HTERT RPE-1 (cell line): ENCODE data around the gene KCNAB2.

Experiments
- in situ Hi-C: fragments of 300-500 bp; cut with MboI; formaldehyde crosslinking; loops from 4 replicates; pipeline ENCODE4 v1.14.3; 2020; ENCODE audit warnings: low sequenced_read_pairs

The KCNAB2 gene

GRCh38 chr1:6029351-6029750 lies 16.3 kb upstream of the KCNAB2 start:
- in situ Hi-C loops = no loop called here

- in situ Hi-C loops = no loop called here
These were observed 15.6 kb upstream of the KCNAB2 start for GRCh38 chr1:6030132-6030531.

GRCh38 chr1:6030547-6031261 lies 15.0 kb upstream of the KCNAB2 start:
- in situ Hi-C loops = no loop called here

GRCh38 chr1:6033124-6033523 lies 12.6 kb upstream of the KCNAB2 start:
- in situ Hi-C loops = no loop called here

- in situ Hi-C loops = no loop called here
These were observed 11.5 kb upstream of the KCNAB2 start for GRCh38 chr1:6033986-6034749.

- in situ Hi-C loops = no loop called here
These were observed 11.0 kb upstream of the KCNAB2 start for GRCh38 chr1:6034750-6035096.

- in situ Hi-C loops = no loop called here
These were observed 10.4 kb upstream of the KCNAB2 start for GRCh38 chr1:6035303-6035702.

- in situ Hi-C loops = no loop called here
These were observed 10.0 kb upstream of the KCNAB2 start for GRCh38 chr1:6035719-6036118.

- in situ Hi-C loops = no loop called here
These were observed 8.3 kb upstream of the KCNAB2 start for GRCh38 chr1:6037338-6037762.

- in situ Hi-C loops = no loop called here
These were observed 7.1 kb upstream of the KCNAB2 start for GRCh38 chr1:6038603-6039002.

- in situ Hi-C loops = no loop called here
These were observed 6.7 kb upstream of the KCNAB2 start for GRCh38 chr1:6039031-6039430.

- in situ Hi-C loops = no loop called here
These were observed 5.2 kb upstream of the KCNAB2 start for GRCh38 chr1:6040444-6040843.

GRCh38 chr1:6040861-6041415 lies 4.8 kb upstream of the KCNAB2 start:
- in situ Hi-C loops = no loop called here

GRCh38 chr1:6041432-6042062 lies 4.1 kb upstream of the KCNAB2 start:
- in situ Hi-C loops = no loop called here

- in situ Hi-C loops = no loop called here
These were observed 2.1 kb upstream of the KCNAB2 start for GRCh38 chr1:6043561-6043960.

- in situ Hi-C loops = no loop called here
These were observed 1.1 kb upstream of the KCNAB2 start for GRCh38 chr1:6044481-6045109.

GRCh38 chr1:6045110-6045502 lies 582 bp upstream of the KCNAB2 start:
- in situ Hi-C loops = no loop called here

- in situ Hi-C loops = no loop called here
These were observed 591 bp downstream of the KCNAB2 start for GRCh38 chr1:6046279-6046678.

GRCh38 chr1:6048179-6048867 lies 2.6 kb downstream of the KCNAB2 start:
- in situ Hi-C loops = no loop called here

- in situ Hi-C loops = no loop called here
These were observed 3.7 kb downstream of the KCNAB2 start for GRCh38 chr1:6049419-6049818.

- in situ Hi-C loops = no loop called here
These were observed 5.7 kb downstream of the KCNAB2 start for GRCh38 chr1:6051423-6051822.
